HTERT RPE-1 (cell line): Measurements from ENCODE around the gene WDR18.
"Not testable (repeated sequence)": the region's sequence is repeated elsewhere in the genome, so short reads cannot be mapped to it uniquely, and the experiment has no call there.

Source experiments
- in situ Hi-C: fragments of 300-500 bp; cut with MboI; formaldehyde crosslinking; loops from 4 replicates; pipeline ENCODE4 v1.14.3; 2020; ENCODE audit warnings: low sequenced_read_pairs

WDR18 gene

GRCh38 chr19:1018393-1018792 lies 34.2 kb downstream of the WDR18 start:
- in situ Hi-C loops = no loop called here

- in situ Hi-C loops = no loop called here
These were observed 34.9 kb downstream of the WDR18 start for GRCh38 chr19:1018932-1019615.

- in situ Hi-C loops = no loop called here
These were observed 35.4 kb downstream of the WDR18 start for GRCh38 chr19:1019616-1019961.

- in situ Hi-C loops = no loop called here
These were observed 36.1 kb downstream of the WDR18 start for GRCh38 chr19:1019980-1020867.

- in situ Hi-C loops = no loop called here
These were observed 36.8 kb downstream of the WDR18 start, which contains the start of gene TMEM259 for GRCh38 chr19:1020868-1021425. Gene TMEM259, minus strand, starts transcription at chr19:1021123. Its CDS starts 127 bp downstream, at chr19:1020996.

GRCh38 chr19:1023883-1024188 lies 39.7 kb downstream of the WDR18 start:
- in situ Hi-C loops = not testable (repeated sequence)

GRCh38 chr19:1025080-1025479 lies 40.9 kb downstream of the WDR18 start:
- in situ Hi-C loops = not testable (repeated sequence)

GRCh38 chr19:1025960-1026782 lies 42.0 kb downstream of the WDR18 start, which contains the start of gene CNN2:
Gene CNN2, plus strand, starts transcription at chr19:1026608. Its CDS starts 54 bp downstream, at chr19:1026662.
- in situ Hi-C loops = no loop called here

GRCh38 chr19:1026783-1027649 lies 42.9 kb downstream of the WDR18 start:
- in situ Hi-C loops = no loop called here

GRCh38 chr19:1027650-1028061 lies 43.5 kb downstream of the WDR18 start:
- in situ Hi-C loops = no loop called here

- in situ Hi-C loops = no loop called here
These were observed 44.1 kb downstream of the WDR18 start for GRCh38 chr19:1028062-1028926.

- in situ Hi-C loops = no loop called here
These were observed 48.2 kb downstream of the WDR18 start for GRCh38 chr19:1032264-1032867.

- in situ Hi-C loops = no loop called here
These were observed 52.0 kb downstream of the WDR18 start for GRCh38 chr19:1035998-1036621.

- in situ Hi-C loops = no loop called here
These were observed 53.5 kb downstream of the WDR18 start for GRCh38 chr19:1037621-1038064.

- in situ Hi-C loops = no loop called here
These were observed 55.0 kb downstream of the WDR18 start for GRCh38 chr19:1038978-1039645.

GRCh38 chr19:1039646-1040475 lies 55.7 kb downstream of the WDR18 start, which contains the start of gene ABCA7:
Gene ABCA7, plus strand, starts transcription at chr19:1040107. Its CDS starts 1,255 bp downstream, at chr19:1041362.
- in situ Hi-C loops = no loop called here
